Fibroblast of mammary gland (primary cell): ENCODE measurements around the gene ABCA4.

ENCODE experiments used
- DNase-seq: peaks from one replicate; pipeline ENCODE4 v3.0.0-alpha.2; 2010; ENCODE audit warnings: low read depth
- H3K4me3 ChIP-seq: 2 replicates; pipeline ENCODE4 v1.5.1; 2011; ENCODE audit warnings: low read depth, mild to moderate bottlenecking, low read length, moderate library complexity; ENCODE audit not compliant: control insufficient read depth
- TF ChIP-seq, protein P1 (sequence below): conservative IDR thresholded peaks from 2 replicates; pipeline ENCODE4 v1.5.1; 2011; ENCODE audit warnings: low read depth, low read length, inconsistent platforms; ENCODE audit not compliant: control insufficient read depth, insufficient read depth

The ABCA4 gene

DNA sequence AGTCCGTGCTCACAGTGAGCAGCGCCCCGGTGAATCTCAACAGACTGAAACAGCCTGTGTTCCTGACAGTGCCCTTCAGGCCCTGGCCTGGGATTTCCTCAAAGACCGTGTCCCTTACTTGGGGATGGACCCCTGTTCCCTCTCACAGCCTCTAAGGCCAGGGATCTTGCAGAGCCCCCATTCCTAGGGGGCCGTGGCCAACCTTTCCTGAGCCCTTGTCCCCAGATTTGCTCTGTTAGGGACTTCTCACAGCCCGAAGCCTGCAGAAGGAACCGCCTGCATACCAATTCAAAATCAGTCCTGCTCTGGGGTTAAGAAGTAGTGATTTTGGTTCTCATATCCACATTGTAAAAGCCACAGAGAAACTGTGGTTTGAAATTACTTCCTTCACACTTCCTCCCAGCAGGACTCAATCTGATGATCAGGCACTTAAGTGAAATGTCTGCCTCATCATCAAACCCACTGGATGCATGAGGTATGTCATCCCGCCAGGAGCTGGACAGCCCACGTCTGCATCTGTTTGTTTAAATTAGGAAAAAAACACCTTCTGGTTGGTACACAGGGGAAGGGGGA lies 14.9 kb downstream of the ABCA4 start:
- DNase-seq: peak; percentile 22
- TF ChIP-seq, protein P1, sequence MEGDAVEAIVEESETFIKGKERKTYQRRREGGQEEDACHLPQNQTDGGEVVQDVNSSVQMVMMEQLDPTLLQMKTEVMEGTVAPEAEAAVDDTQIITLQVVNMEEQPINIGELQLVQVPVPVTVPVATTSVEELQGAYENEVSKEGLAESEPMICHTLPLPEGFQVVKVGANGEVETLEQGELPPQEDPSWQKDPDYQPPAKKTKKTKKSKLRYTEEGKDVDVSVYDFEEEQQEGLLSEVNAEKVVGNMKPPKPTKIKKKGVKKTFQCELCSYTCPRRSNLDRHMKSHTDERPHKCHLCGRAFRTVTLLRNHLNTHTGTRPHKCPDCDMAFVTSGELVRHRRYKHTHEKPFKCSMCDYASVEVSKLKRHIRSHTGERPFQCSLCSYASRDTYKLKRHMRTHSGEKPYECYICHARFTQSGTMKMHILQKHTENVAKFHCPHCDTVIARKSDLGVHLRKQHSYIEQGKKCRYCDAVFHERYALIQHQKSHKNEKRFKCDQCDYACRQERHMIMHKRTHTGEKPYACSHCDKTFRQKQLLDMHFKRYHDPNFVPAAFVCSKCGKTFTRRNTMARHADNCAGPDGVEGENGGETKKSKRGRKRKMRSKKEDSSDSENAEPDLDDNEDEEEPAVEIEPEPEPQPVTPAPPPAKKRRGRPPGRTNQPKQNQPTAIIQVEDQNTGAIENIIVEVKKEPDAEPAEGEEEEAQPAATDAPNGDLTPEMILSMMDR: no peak
- H3K4me3 ChIP-seq: no peak overlapping the region

DNA sequence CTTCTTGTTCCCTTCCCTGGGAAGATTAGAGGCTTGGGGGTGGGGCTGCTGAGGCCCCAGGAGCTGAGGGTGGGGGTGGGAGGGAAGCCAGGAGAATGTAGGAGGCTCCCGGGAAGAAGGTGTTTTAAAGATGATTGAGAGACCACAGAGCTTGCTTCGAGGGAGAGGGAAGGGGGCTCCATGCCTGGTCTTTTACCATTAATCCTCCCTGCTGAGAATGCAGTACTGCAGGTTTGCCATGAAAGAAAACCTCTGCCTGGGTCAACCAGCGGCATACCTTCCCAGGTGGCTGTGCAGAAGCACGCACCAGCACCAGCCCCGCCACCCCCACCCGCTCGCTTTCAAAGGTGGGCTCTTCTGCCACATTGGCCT lies 15.4 kb downstream of the ABCA4 start:
- H3K4me3 ChIP-seq: no peak overlapping the region
- TF ChIP-seq, protein P1: no peak
- DNase-seq: no peak

DNA sequence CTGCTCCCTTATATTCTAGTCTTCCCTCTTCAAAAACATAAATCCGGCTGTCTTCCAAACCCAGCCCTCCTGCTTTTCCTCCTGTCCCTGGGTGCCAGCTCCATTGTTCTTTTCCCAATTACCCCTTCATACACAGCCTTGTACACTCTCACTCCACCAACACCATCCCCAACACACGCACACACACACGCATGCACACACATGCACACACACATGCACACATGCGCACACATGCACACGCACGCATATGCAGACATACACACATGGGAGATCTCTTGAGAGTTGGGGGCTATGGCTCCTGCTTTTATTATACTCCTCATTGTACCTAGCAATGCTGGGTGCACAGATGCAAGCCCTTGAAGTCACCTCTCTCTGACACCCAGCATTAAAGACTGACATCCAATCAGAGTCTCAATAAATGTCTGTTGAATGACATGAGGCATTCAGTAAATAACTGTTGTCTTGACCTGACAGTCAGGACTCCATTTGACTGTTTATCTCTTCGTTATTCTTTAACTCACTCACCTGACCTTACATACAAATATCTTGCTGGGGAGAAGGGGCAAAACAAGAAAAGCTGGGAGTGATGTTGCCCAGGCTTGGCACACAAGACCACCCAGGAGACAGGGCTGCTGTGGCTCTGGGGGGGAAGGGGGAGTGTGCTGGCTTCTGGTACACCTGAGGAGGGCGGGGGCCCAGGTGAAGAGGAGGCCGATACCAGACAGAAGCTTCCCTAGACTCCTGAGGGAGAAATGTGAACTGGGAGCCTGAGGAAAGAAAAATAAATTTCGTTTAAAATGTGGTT lies 16.0 kb downstream of the ABCA4 start:
- TF ChIP-seq, protein P1: no peak
- DNase-seq: no peak
- H3K4me3 ChIP-seq: no peak overlapping the region

DNA sequence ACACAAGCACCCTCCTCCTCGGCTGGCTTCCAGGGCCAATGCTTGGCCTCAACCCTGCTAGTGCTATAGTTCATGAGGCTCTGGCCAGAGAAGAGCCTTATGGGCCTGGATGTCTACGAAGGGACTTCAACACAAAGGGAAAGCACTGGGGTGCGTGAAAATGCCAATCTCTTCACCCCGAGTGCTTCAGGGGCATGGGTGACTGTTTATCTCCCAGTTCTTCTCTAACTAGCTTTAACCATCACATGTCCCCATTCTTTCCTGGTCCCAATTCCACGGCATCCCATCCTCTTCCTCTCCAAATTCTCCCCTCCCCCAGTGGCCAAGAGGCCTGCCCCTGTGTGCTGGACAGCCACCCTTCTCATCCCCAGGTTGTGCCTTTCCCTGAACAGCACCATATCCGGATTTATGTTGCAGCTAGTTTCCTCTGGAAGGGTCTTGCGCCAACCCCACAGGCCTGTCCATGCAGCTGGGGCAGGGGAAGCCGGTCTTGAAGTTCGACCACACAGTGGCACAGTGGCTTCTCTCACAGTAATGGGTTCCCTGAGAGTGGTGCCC lies 16.7 kb downstream of the ABCA4 start:
- no peak overlapping the region for H3K4me3 ChIP-seq
- TF ChIP-seq, protein P1: no peak
- DNase-seq: no peak

DNA sequence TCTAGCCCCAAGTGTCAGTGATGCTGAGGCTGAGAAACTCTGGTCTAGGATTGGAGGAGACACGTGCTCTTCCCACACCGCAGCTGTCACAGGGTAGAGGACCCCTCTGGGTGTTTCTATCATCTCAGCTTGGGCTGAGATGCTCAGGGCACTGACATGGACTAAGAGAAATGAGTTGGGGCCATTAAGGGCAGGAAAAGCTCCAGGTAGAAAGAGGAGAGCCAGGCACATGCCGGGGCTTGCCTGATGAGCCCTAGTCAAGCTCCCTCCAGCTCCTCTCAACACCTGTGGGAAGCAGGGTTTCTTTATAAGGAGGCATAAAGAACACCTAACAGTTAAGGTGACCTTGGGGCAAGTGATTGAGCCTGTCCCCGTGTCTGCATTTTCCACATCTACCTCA lies 17.3 kb downstream of the ABCA4 start:
- no peak for DNase-seq
- TF ChIP-seq, protein P1: no peak
- no peak overlapping the region for H3K4me3 ChIP-seq

DNA sequence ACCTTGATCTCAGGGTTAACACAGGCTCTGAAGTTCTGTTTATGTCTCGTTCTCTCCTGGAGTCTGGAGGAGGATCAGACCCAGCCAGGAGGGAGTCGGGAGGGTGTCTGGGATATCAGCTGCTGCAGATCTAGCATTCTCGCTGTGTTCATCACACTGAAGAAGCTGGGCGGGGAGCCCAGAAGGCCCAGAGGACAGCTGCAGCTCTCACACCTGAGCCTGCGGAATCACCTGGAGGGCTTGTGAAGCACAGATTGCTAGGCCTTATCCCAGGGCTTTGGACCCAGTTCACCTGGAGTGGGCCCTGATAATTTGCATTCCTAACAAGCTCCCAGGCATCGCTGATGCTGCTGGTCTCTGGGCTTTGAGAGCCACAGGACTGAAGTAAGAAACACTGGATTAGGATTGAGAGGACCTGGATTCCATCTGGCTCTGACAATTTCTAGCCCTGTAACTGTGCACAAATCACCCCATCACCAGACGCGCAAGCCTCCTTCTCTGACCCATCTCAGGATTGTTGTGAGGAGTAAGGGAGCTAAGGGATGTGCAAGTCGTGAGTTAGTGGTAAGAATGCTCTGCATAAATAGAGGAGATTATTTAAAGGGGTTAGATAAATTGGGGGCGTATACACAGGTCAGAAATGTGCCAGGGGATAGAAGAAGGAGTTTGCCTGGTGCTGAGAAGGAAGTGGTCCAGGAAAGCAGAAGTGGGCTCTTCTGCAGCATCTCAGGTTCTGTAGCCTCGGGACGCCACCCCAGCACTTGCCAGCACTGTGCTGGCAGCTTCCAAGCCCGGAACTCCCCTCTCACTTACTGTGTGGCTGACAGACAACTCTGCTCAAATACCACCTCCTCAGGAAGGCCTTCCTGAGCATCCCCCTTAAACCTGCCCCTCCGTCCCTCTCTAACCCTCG lies 19.1 kb downstream of the ABCA4 start:
- DNase-seq: no peak
- H3K4me3 ChIP-seq: no peak overlapping the region
- TF ChIP-seq, protein P1: no peak
